Activated CD8-positive, alpha-beta memory T cell treated with anti-CD3 and anti-CD28 coated beads, Interleukin-2, amount 10 ng/mL, durations not matched to agents 7 days and 5 days (primary cell): Measurements from ENCODE around the gene NOB1. TPM values are rescaled to one million over a fixed set of nuclear protein-coding genes. Genes with fewer than 3 reads are reported as not detected.
"Not testable (repeated sequence)": the region's sequence is repeated elsewhere in the genome, so short reads cannot be mapped to it uniquely, and the experiment has no call there.

Experiments used
- ATAC-seq: fragments of 150-1000 bp; cut with Tn5 transposase; one replicate; pipeline ENCODE4 v1.10.0; 2021; ENCODE audit warnings: moderate library complexity
- CTCF ChIA-PET: fragments of 350-600 bp; sonication (Branson Sonifier 250); formaldehyde crosslinking; loops from one replicate; lab custom pipeline; 2021; ENCODE audit warnings: antibody characterized with exemption; lab: Charles Lee
- DNase-seq: peaks from one replicate; pipeline ENCODE4 v3.0.0-alpha.2; 2020
- H3K27ac Mint-ChIP-seq: one replicate; pipeline ENCODE4 v1.8.0; 2021; ENCODE audit warnings: mild to moderate bottlenecking, mixed read lengths
- H3K27me3 Mint-ChIP-seq: one replicate; pipeline ENCODE4 v1.8.0; 2021; ENCODE audit warnings: mixed read lengths
- H3K36me3 Mint-ChIP-seq: one replicate; pipeline ENCODE4 v1.8.0; 2021; ENCODE audit warnings: mild to moderate bottlenecking, mixed read lengths
- H3K4me1 Mint-ChIP-seq: one replicate; pipeline ENCODE4 v1.8.0; 2021; ENCODE audit warnings: mixed read lengths
- H3K4me3 Mint-ChIP-seq: one replicate; pipeline ENCODE4 v1.8.0; 2021; ENCODE audit warnings: mild to moderate bottlenecking, moderate library complexity, mixed read lengths
- H3K9me3 Mint-ChIP-seq: one replicate; pipeline ENCODE4 v1.8.0; 2022; ENCODE audit warnings: low read depth, mixed read lengths
- total RNA-seq, 2 experiments: library from RNA; stranded (reverse); gene quantifications; one replicate each; pipeline ENCODE4 v1.2.3, GENCODE V29; 2021

Gene NOB1
- total RNA-seq, 2 experiments from 2014 or later = 61.4 to 84.2 TPM

GRCh38 chr16:69747115-69747514, 7.6 kb downstream of the NOB1 start:
- CTCF ChIA-PET = interaction anchor here (2.8 kb wide), 1 partner anchor 7 kb away, joined by 8 read pairs; the partner anchor contains the start of gene NOB1
- DNase-seq = no peak
- Mint-ChIP-seq H3K4me3 (no peak overlapping the region), H3K9me3 (no peaks in the 10 kb centered on the region), H3K27ac (no peak overlapping the region), H3K36me3 (peaks cover 72% of the 10 kb centered on the region), H3K27me3 (no peaks in the 10 kb centered on the region), H3K4me1 (peaks cover 7% of the 10 kb centered on the region)
- ATAC-seq = no peak

GRCh38 chr16:69745959-69746358, 8.8 kb downstream of the NOB1 start:
- Mint-ChIP-seq H3K27me3 (no peaks in the 10 kb centered on the region), H3K4me1 (peaks cover 2% of the 10 kb centered on the region), H3K27ac (no peak overlapping the region), H3K36me3 (peaks cover 70% of the 10 kb centered on the region), H3K4me3 (no peak overlapping the region), H3K9me3 (no peaks in the 10 kb centered on the region)
- DNase-seq = no peak
- CTCF ChIA-PET = interaction anchor here (2.8 kb wide), 1 partner anchor 9 kb away, joined by 8 read pairs; the partner anchor contains the start of gene NOB1
- no peak for ATAC-seq

GRCh38 chr16:69745232-69745612, 9.5 kb downstream of the NOB1 start:
- no peak overlapping the region for H3K4me3 Mint-ChIP-seq
- H3K27ac Mint-ChIP-seq = no peak overlapping the region
- peaks cover 2% of the 10 kb centered on the region for H3K4me1 Mint-ChIP-seq
- no peak for ATAC-seq
- CTCF ChIA-PET = interaction anchor here (2.8 kb wide), 1 partner anchor 9 kb away, joined by 8 read pairs; the partner anchor contains the start of gene NOB1
- no peaks in the 10 kb centered on the region for H3K27me3 Mint-ChIP-seq
- DNase-seq = no peak
- no peaks in the 10 kb centered on the region for H3K9me3 Mint-ChIP-seq
- H3K36me3 Mint-ChIP-seq = peaks cover 68% of the 10 kb centered on the region

- Mint-ChIP-seq H3K36me3 (peaks cover 70% of the 10 kb centered on the region), H3K4me1 (peaks cover 2% of the 10 kb centered on the region), H3K27me3 (no peaks in the 10 kb centered on the region), H3K27ac (no peak overlapping the region), H3K9me3 (no peaks in the 10 kb centered on the region), H3K4me3 (no peak overlapping the region)
- CTCF ChIA-PET = interaction anchor here (2.8 kb wide), 1 partner anchor 10 kb away, joined by 8 read pairs; the partner anchor contains the start of gene NOB1
- DNase-seq (no peak), ATAC-seq (no peak)
Observed at GRCh38 chr16:69744363-69745231, 10.1 kb downstream of the NOB1 start.

- Mint-ChIP-seq H3K9me3 (no peaks in the 10 kb centered on the region), H3K27ac (no peak overlapping the region), H3K27me3 (no peaks in the 10 kb centered on the region), H3K4me3 (no peak overlapping the region), H3K4me1 (no peaks in the 10 kb centered on the region), H3K36me3 (peaks cover 49% of the 10 kb centered on the region)
- DNase-seq = no peak
- no peak for ATAC-seq
- CTCF ChIA-PET = interaction anchor here (1.0 kb wide), 2 partner anchors 12 to 33 kb away, joined by 3 read pairs; partner anchors contain the start of gene NOB1
Observed at GRCh38 chr16:69741951-69742904, 12.5 kb downstream of the NOB1 start.

- Mint-ChIP-seq H3K4me1 (no peaks in the 10 kb centered on the region), H3K9me3 (no peaks in the 10 kb centered on the region), H3K36me3 (peaks cover 48% of the 10 kb centered on the region), H3K27me3 (no peaks in the 10 kb centered on the region), H3K27ac (no peak overlapping the region), H3K4me3 (no peak overlapping the region)
- ATAC-seq (no peak), DNase-seq (no peak)
- CTCF ChIA-PET = no interaction called here
Observed at GRCh38 chr16:69741519-69741918, 13.2 kb downstream of the NOB1 start.

- no peak overlapping the region for H3K27ac Mint-ChIP-seq
- CTCF ChIA-PET = no interaction called here
Observed at GRCh38 chr16:69732101-69732500, 22.6 kb downstream of the NOB1 start.

GRCh38 chr16:69731280-69731679, 23.4 kb downstream of the NOB1 start:
- H3K4me1 Mint-ChIP-seq = peaks cover 22% of the 10 kb centered on the region
- not testable (repeated sequence) for H3K9me3 Mint-ChIP-seq, H3K27me3 Mint-ChIP-seq, H3K36me3 Mint-ChIP-seq, H3K4me3 Mint-ChIP-seq, H3K27ac Mint-ChIP-seq, DNase-seq, ATAC-seq
- CTCF ChIA-PET = interaction anchor here (0.8 kb wide), 1 partner anchor 23 kb away, joined by 4 read pairs; the partner anchor contains the start of gene NOB1

More at GRCh38 chr16:69732101-69732500, 22.6 kb downstream of the NOB1 start:
- Mint-ChIP-seq H3K4me1 (peaks cover 14% of the 10 kb centered on the region), H3K36me3 (no peaks in the 10 kb centered on the region), H3K9me3 (no peaks in the 10 kb centered on the region), H3K27me3 (no peaks in the 10 kb centered on the region), H3K4me3 (no peak overlapping the region)
- DNase-seq (no peak), ATAC-seq (no peak)

GRCh38 chr16:69729030-69729429, 25.7 kb downstream of the NOB1 start:
- ATAC-seq, H3K27me3 Mint-ChIP-seq, DNase-seq, H3K4me3 Mint-ChIP-seq, H3K36me3 Mint-ChIP-seq, H3K27ac Mint-ChIP-seq, H3K9me3 Mint-ChIP-seq: not testable (repeated sequence)
- H3K4me1 Mint-ChIP-seq = peaks cover 40% of the 10 kb centered on the region
- CTCF ChIA-PET = interaction anchor here (1.6 to 7.2 kb wide), 2 partner anchors 27 to 33 kb away, joined by 4 to 84 read pairs; partner anchors contain the start of gene NOB1

- H3K27ac Mint-ChIP-seq = peak overlapping the region; percentile 93
- H3K36me3 Mint-ChIP-seq = no peaks in the 10 kb centered on the region
- H3K27me3 Mint-ChIP-seq = no peaks in the 10 kb centered on the region
- ATAC-seq (no peak), DNase-seq (no peak)
- H3K4me3 Mint-ChIP-seq = peak overlapping the region; percentile 86
- CTCF ChIA-PET = interaction anchor here (1.2 to 7.2 kb wide), 4 partner anchors 13 to 332 kb away, joined by 3 to 84 read pairs (median 8); partner anchors contain the start of gene NOB1
- H3K9me3 Mint-ChIP-seq = no peaks in the 10 kb centered on the region
- H3K4me1 Mint-ChIP-seq = peaks cover 46% of the 10 kb centered on the region
Observed at GRCh38 chr16:69727916-69728270, 26.8 kb downstream of the NOB1 start.

- CTCF ChIA-PET = interaction anchor here (0.5 to 7.2 kb wide), 7 partner anchors 13 to 330 kb away, joined by 4 to 84 read pairs (median 6); partner anchors contain the start of gene NOB1
- H3K36me3 Mint-ChIP-seq = no peaks in the 10 kb centered on the region
- ATAC-seq = peak; percentile 99
- H3K27ac Mint-ChIP-seq = peak within 1 kb of the TSS; percentile 93
- DNase-seq = peak; percentile 97
- H3K9me3 Mint-ChIP-seq = no peaks in the 10 kb centered on the region
- no peaks in the 10 kb centered on the region for H3K27me3 Mint-ChIP-seq
- peak within 1 kb of the TSS; percentile 86 for H3K4me3 Mint-ChIP-seq
- H3K4me1 Mint-ChIP-seq = peaks cover 54% of the 10 kb centered on the region
Observed at GRCh38 chr16:69726313-69727060, 28.2 kb downstream of the NOB1 start, which contains the start of gene NQO1. Gene NQO1 (minus strand): TSS chr16:69726560. CDS start chr16:69726439, 121 bp downstream.
